Measurements from ENCODE around the gene ELK3.

Gene ELK3

DNA sequence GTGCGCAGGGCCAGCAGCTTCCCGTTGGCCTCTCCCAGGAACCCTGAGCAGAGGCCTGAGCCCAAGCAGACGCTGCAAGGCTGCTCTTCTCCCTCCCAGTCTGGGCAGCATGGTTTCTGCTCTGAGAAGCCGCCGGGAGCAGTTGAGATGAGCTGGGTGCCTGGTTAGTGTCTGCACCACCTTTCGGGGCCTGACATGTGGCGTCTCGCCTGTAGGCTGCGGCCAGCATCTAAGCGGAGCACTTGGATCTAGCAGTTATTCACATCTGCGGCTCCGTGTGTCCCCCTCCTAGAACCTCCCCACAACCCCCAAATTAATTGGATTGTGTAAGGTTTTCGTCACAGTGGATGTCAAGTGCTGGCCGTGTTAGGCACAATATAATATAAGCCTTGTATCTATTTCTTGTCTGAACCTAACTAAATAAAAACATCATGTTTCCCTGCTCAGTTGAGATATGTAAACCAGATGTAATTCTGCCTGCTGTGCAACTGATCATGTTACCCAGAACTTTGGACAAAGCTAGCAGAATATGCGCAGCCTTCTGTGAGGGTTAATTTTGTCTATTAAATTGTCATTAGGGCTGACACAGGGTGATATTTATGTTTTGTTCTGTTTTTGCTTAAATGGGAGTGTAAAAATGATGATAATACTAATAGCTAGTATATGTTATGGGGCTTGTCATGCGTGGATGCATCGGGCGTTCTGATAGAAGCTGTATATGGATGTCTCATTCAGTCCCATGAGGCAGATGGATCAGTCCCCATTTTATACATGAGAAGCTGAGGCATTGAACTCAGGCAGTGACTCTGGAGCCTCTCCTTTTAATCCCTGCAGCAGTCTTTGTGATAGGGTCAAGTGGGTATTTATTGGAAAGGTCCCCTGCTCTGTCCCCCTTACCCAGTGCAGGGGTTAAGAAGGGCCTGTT is 45.8 kb downstream of the ELK3 start:
- H3K27me3 Mint-ChIP-seq, result no peaks in the 10 kb centered on the region
- H3K4me1 Mint-ChIP-seq (ENCODE audit: low read depth), result peaks cover 61% of the 10 kb centered on the region
- peaks cover 42% of the 10 kb centered on the region for H3K36me3 Mint-ChIP-seq (ENCODE audit: low read depth)
- H3K4me3 Mint-ChIP-seq, result no peak overlapping the region
- no peaks in the 10 kb centered on the region for H3K9me3 Mint-ChIP-seq
- peak overlapping the region; percentile 11 for H3K27ac Mint-ChIP-seq
- intact Hi-C loops (cut with micrococcal nuclease), result no loop called here

- Mint-ChIP-seq H3K27ac (no peak overlapping the region), H3K4me3 (no peak overlapping the region), H3K9me3 (no peaks in the 10 kb centered on the region), H3K4me1 (ENCODE audit: low read depth) (peaks cover 56% of the 10 kb centered on the region), H3K27me3 (no peaks in the 10 kb centered on the region), H3K36me3 (ENCODE audit: low read depth) (peaks cover 35% of the 10 kb centered on the region)
- intact Hi-C loops (cut with micrococcal nuclease), result no loop called here
Observed at GRCh38 chr12:96240656-96241055, 46.5 kb downstream of the ELK3 start.

DNA sequence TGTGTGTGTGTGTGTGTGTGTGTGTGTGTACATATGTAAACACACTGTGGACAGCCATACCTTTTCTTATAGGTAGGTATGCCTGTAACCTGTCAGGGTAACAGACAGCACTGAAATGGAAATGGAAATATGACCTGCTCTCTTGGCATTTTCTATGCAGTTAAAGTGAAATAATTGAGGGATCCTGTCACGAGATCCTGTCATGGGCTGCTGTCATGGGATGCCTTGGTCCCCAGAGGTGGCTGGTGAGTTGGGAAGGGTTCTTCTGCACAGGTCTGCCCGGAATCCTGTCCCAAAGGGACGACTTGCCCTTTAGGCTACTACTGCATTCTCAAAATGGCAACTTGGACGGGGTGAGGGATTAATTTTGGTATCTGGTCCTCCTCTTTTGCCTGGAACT is 47.3 kb downstream of the ELK3 start:
- peaks cover 50% of the 10 kb centered on the region for H3K4me1 Mint-ChIP-seq (ENCODE audit: low read depth)
- H3K4me3 Mint-ChIP-seq, result no peak overlapping the region
- intact Hi-C loops (cut with micrococcal nuclease), result no loop called here
- peak overlapping the region; percentile 58 for H3K27ac Mint-ChIP-seq
- no peaks in the 10 kb centered on the region for H3K9me3 Mint-ChIP-seq
- H3K27me3 Mint-ChIP-seq, result no peaks in the 10 kb centered on the region
- peaks cover 31% of the 10 kb centered on the region for H3K36me3 Mint-ChIP-seq (ENCODE audit: low read depth)

DNA sequence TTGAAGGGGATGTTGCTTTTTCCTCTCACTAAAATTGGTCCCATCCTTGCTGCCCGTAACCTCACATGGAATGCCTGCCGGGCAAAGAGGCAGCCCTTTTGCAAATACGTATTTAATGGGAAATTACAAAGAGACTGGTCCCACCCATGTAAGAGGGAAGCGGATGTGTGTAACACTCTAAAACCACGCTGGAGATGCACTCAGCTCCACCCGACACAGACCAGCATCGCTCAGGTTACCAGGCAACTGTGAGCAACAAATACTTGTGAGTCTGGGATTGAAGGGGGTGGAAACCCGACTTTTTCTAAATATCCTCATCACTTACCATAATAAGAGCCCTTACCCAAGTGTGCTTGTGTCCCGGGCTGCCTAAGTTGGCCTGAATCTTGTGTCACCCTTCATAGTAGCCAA is 47.7 kb downstream of the ELK3 start:
- H3K27ac Mint-ChIP-seq, result peak overlapping the region; percentile 58
- H3K4me3 Mint-ChIP-seq, result no peak overlapping the region
- H3K36me3 Mint-ChIP-seq (ENCODE audit: low read depth), result peaks cover 31% of the 10 kb centered on the region
- peaks cover 46% of the 10 kb centered on the region for H3K4me1 Mint-ChIP-seq (ENCODE audit: low read depth)
- intact Hi-C loops (cut with micrococcal nuclease), result no loop called here
- H3K27me3 Mint-ChIP-seq, result no peaks in the 10 kb centered on the region
- no peaks in the 10 kb centered on the region for H3K9me3 Mint-ChIP-seq

- peak overlapping the region; percentile 58 for H3K27ac Mint-ChIP-seq
- H3K4me1 Mint-ChIP-seq (ENCODE audit: low read depth), result peaks cover 42% of the 10 kb centered on the region
- no peak overlapping the region for H3K4me3 Mint-ChIP-seq
- intact Hi-C loops (cut with micrococcal nuclease), result no loop called here
- peaks cover 38% of the 10 kb centered on the region for H3K36me3 Mint-ChIP-seq (ENCODE audit: low read depth)
- no peaks in the 10 kb centered on the region for H3K27me3 Mint-ChIP-seq
- no peaks in the 10 kb centered on the region for H3K9me3 Mint-ChIP-seq
Observed at GRCh38 chr12:96242597-96242996, 48.4 kb downstream of the ELK3 start.

GRCh38 chr12:96244826-96245225 is 50.7 kb downstream of the ELK3 start:
- Mint-ChIP-seq H3K9me3 (no peaks in the 10 kb centered on the region), H3K27me3 (no peaks in the 10 kb centered on the region), H3K4me3 (no peak overlapping the region), H3K27ac (no peak overlapping the region), H3K36me3 (ENCODE audit: low read depth) (peaks cover 54% of the 10 kb centered on the region), H3K4me1 (ENCODE audit: low read depth) (peaks cover 41% of the 10 kb centered on the region)
- intact Hi-C loops (cut with micrococcal nuclease), result no loop called here

GRCh38 chr12:96246926-96247505 is 52.8 kb downstream of the ELK3 start:
- no peaks in the 10 kb centered on the region for H3K9me3 Mint-ChIP-seq
- intact Hi-C loops (cut with micrococcal nuclease), result no loop called here
- H3K27ac Mint-ChIP-seq, result peak overlapping the region; percentile 13
- no peaks in the 10 kb centered on the region for H3K27me3 Mint-ChIP-seq
- H3K4me1 Mint-ChIP-seq (ENCODE audit: low read depth), result peaks cover 43% of the 10 kb centered on the region
- no peak overlapping the region for H3K4me3 Mint-ChIP-seq
- peaks cover 67% of the 10 kb centered on the region for H3K36me3 Mint-ChIP-seq (ENCODE audit: low read depth)

- no peak overlapping the region for H3K27ac Mint-ChIP-seq
- no peaks in the 10 kb centered on the region for H3K9me3 Mint-ChIP-seq
- H3K4me1 Mint-ChIP-seq (ENCODE audit: low read depth), result peaks cover 38% of the 10 kb centered on the region
- no peaks in the 10 kb centered on the region for H3K27me3 Mint-ChIP-seq
- H3K4me3 Mint-ChIP-seq, result no peak overlapping the region
- intact Hi-C loops (cut with micrococcal nuclease), result no loop called here
- H3K36me3 Mint-ChIP-seq (ENCODE audit: low read depth), result peaks cover 69% of the 10 kb centered on the region
Observed at GRCh38 chr12:96247563-96247962, 53.4 kb downstream of the ELK3 start.

GRCh38 chr12:96248136-96248931 is 54.2 kb downstream of the ELK3 start:
- Mint-ChIP-seq H3K4me1 (ENCODE audit: low read depth) (peaks cover 30% of the 10 kb centered on the region), H3K27ac (no peak overlapping the region), H3K27me3 (no peaks in the 10 kb centered on the region), H3K36me3 (ENCODE audit: low read depth) (peaks cover 67% of the 10 kb centered on the region), H3K4me3 (no peak overlapping the region), H3K9me3 (no peaks in the 10 kb centered on the region)
- intact Hi-C loops (cut with micrococcal nuclease), result no loop called here

- peaks cover 68% of the 10 kb centered on the region for H3K36me3 Mint-ChIP-seq (ENCODE audit: low read depth)
- no peaks in the 10 kb centered on the region for H3K27me3 Mint-ChIP-seq
- intact Hi-C loops (cut with micrococcal nuclease), result no loop called here
- peaks cover 30% of the 10 kb centered on the region for H3K4me1 Mint-ChIP-seq (ENCODE audit: low read depth)
- peak overlapping the region; percentile 45 for H3K27ac Mint-ChIP-seq
- no peak overlapping the region for H3K4me3 Mint-ChIP-seq
- H3K9me3 Mint-ChIP-seq, result no peaks in the 10 kb centered on the region
Observed at GRCh38 chr12:96249196-96250118, 55.3 kb downstream of the ELK3 start.

GRCh38 chr12:96250119-96250685 is 56.0 kb downstream of the ELK3 start:
- H3K9me3 Mint-ChIP-seq, result no peaks in the 10 kb centered on the region
- no peak overlapping the region for H3K4me3 Mint-ChIP-seq
- intact Hi-C loops (cut with micrococcal nuclease), result no loop called here
- H3K4me1 Mint-ChIP-seq (ENCODE audit: low read depth), result peaks cover 30% of the 10 kb centered on the region
- no peaks in the 10 kb centered on the region for H3K27me3 Mint-ChIP-seq
- H3K36me3 Mint-ChIP-seq (ENCODE audit: low read depth), result peaks cover 68% of the 10 kb centered on the region
- peak overlapping the region; percentile 45 for H3K27ac Mint-ChIP-seq

DNA sequence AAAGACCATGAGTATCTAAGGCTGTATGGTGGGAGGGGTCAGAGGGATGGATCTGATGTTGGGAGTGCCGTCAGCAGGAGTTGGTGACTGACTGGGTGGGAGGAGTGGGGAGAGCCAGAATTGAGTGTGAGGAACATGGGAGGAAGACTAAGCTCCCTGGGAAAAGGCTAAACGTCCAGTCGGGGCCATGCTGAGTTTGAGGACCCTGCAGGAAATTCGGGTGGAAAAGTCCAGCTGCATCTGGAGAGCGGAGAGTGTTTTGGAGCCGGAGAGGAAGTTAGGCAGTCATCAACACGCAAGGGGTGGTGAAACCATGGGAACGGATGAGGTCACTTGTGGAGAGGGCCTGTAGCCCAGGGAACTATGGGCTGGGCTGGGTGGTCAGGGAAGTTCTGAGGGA is 60.9 kb downstream of the ELK3 start:
- Mint-ChIP-seq H3K36me3 (ENCODE audit: low read depth) (peaks cover 34% of the 10 kb centered on the region), H3K4me3 (no peak overlapping the region), H3K4me1 (ENCODE audit: low read depth) (peaks cover 14% of the 10 kb centered on the region), H3K9me3 (no peaks in the 10 kb centered on the region), H3K27ac (no peak overlapping the region), H3K27me3 (no peaks in the 10 kb centered on the region)
- intact Hi-C loops (cut with micrococcal nuclease), result no loop called here
